Measurements from ENCODE around the gene ANXA10. TPM values are rescaled to one million over a fixed set of nuclear protein-coding genes. Genes with fewer than 3 reads are reported as not detected.

The ANXA10 gene
- total RNA-seq, 1 donor, result 1.1 TPM

GRCh38 chr4:168057412-168057811 is 34.9 kb upstream of the ANXA10 start:
- Histone ChIP-seq H3K4me1 (ENCODE audit: insufficient read depth, low read length) (no peaks in the 10 kb centered on the region), H3K9me3 (ENCODE audit: low read depth, low read length) (no peaks in the 10 kb centered on the region), H2AFZ (ENCODE audit: low read length) (no peak overlapping the region), H3K4me2 (ENCODE audit: insufficient read depth, low read length) (no peak overlapping the region), H3K27me3 (ENCODE audit: insufficient read depth, low read length) (no peaks in the 10 kb centered on the region), H3K27ac (ENCODE audit: low read depth, low read length) (no peak overlapping the region), H3K4me3 (ENCODE audit: insufficient read depth, low read length) (no peak overlapping the region), H3K36me3 (ENCODE audit: insufficient read depth, low read length) (no peaks in the 10 kb centered on the region), H3K79me2 (ENCODE audit: insufficient read depth, low read length) (no peaks in the 10 kb centered on the region), H4K20me1 (ENCODE audit: insufficient read depth, low read length) (no peaks in the 10 kb centered on the region)
- DNase-seq (ENCODE audit: insufficient read length, low spot score, missing footprints), result no peak
- TF ChIP-seq, protein P1, sequence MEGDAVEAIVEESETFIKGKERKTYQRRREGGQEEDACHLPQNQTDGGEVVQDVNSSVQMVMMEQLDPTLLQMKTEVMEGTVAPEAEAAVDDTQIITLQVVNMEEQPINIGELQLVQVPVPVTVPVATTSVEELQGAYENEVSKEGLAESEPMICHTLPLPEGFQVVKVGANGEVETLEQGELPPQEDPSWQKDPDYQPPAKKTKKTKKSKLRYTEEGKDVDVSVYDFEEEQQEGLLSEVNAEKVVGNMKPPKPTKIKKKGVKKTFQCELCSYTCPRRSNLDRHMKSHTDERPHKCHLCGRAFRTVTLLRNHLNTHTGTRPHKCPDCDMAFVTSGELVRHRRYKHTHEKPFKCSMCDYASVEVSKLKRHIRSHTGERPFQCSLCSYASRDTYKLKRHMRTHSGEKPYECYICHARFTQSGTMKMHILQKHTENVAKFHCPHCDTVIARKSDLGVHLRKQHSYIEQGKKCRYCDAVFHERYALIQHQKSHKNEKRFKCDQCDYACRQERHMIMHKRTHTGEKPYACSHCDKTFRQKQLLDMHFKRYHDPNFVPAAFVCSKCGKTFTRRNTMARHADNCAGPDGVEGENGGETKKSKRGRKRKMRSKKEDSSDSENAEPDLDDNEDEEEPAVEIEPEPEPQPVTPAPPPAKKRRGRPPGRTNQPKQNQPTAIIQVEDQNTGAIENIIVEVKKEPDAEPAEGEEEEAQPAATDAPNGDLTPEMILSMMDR (IDR thresholded peaks at IDR 0.05; ENCODE audit: extremely low read depth, low read depth, low read length), result no peak

DNA sequence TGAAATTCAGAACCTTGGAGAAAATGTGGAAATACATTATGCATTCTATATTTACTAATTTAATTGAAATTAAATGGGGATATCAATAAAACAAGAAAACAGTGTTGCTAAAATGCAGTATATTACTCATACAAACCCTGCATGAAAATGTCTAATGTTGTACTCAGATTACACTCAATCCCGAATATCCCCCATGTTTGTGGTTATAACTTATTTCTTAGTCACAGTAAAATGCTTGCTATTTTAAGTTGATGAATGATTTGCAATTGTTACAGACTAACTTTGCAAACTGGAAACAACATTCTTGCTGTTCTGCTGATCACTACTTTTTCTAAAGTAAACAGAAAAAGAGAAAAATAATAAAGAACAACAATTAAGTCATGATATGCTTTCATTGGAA is 33.1 kb upstream of the ANXA10 start:
- no peak overlapping the region for H3K27ac ChIP-seq (ENCODE audit: low read depth, low read length)
- no peaks in the 10 kb centered on the region for H3K27me3 ChIP-seq (ENCODE audit: insufficient read depth, low read length)
- no peak for DNase-seq (ENCODE audit: insufficient read length, low spot score, missing footprints)
- TF ChIP-seq, protein P1 (IDR thresholded peaks at IDR 0.05; ENCODE audit: extremely low read depth, low read depth, low read length), result no peak
- H3K4me2 ChIP-seq (ENCODE audit: insufficient read depth, low read length), result no peak overlapping the region
- no peak overlapping the region for H3K4me3 ChIP-seq (ENCODE audit: insufficient read depth, low read length)
- H4K20me1 ChIP-seq (ENCODE audit: insufficient read depth, low read length), result no peaks in the 10 kb centered on the region
- no peaks in the 10 kb centered on the region for H3K36me3 ChIP-seq (ENCODE audit: insufficient read depth, low read length)
- H3K9me3 ChIP-seq (ENCODE audit: low read depth, low read length), result no peaks in the 10 kb centered on the region
- no peaks in the 10 kb centered on the region for H3K4me1 ChIP-seq (ENCODE audit: insufficient read depth, low read length)
- H3K79me2 ChIP-seq (ENCODE audit: insufficient read depth, low read length), result no peaks in the 10 kb centered on the region
- H2AFZ ChIP-seq (ENCODE audit: low read length), result no peak overlapping the region

GRCh38 chr4:168063031-168063430 is 29.3 kb upstream of the ANXA10 start:
- TF ChIP-seq, protein P1 (IDR thresholded peaks at IDR 0.05; ENCODE audit: extremely low read depth, low read depth, low read length), result no peak
- H3K4me2 ChIP-seq (ENCODE audit: insufficient read depth, low read length), result no peak overlapping the region
- no peaks in the 10 kb centered on the region for H3K9me3 ChIP-seq (ENCODE audit: low read depth, low read length)
- H3K27me3 ChIP-seq (ENCODE audit: insufficient read depth, low read length), result no peaks in the 10 kb centered on the region
- no peak overlapping the region for H3K27ac ChIP-seq (ENCODE audit: low read depth, low read length)
- H2AFZ ChIP-seq (ENCODE audit: low read length), result no peak overlapping the region
- DNase-seq (ENCODE audit: insufficient read length, low spot score, missing footprints), result no peak
- H3K36me3 ChIP-seq (ENCODE audit: insufficient read depth, low read length), result no peaks in the 10 kb centered on the region
- H3K4me3 ChIP-seq (ENCODE audit: insufficient read depth, low read length), result no peak overlapping the region
- no peaks in the 10 kb centered on the region for H3K4me1 ChIP-seq (ENCODE audit: insufficient read depth, low read length)
- no peaks in the 10 kb centered on the region for H4K20me1 ChIP-seq (ENCODE audit: insufficient read depth, low read length)
- no peaks in the 10 kb centered on the region for H3K79me2 ChIP-seq (ENCODE audit: insufficient read depth, low read length)

- no peaks in the 10 kb centered on the region for H3K9me3 ChIP-seq (ENCODE audit: low read depth, low read length)
- no peaks in the 10 kb centered on the region for H3K79me2 ChIP-seq (ENCODE audit: insufficient read depth, low read length)
- no peak overlapping the region for H2AFZ ChIP-seq (ENCODE audit: low read length)
- no peak for DNase-seq (ENCODE audit: insufficient read length, low spot score, missing footprints)
- no peak overlapping the region for H3K4me3 ChIP-seq (ENCODE audit: insufficient read depth, low read length)
- no peaks in the 10 kb centered on the region for H3K4me1 ChIP-seq (ENCODE audit: insufficient read depth, low read length)
- no peak overlapping the region for H3K4me2 ChIP-seq (ENCODE audit: insufficient read depth, low read length)
- H3K36me3 ChIP-seq (ENCODE audit: insufficient read depth, low read length), result no peaks in the 10 kb centered on the region
- H4K20me1 ChIP-seq (ENCODE audit: insufficient read depth, low read length), result no peaks in the 10 kb centered on the region
- H3K27ac ChIP-seq (ENCODE audit: low read depth, low read length), result no peak overlapping the region
- TF ChIP-seq, protein P1 (IDR thresholded peaks at IDR 0.05; ENCODE audit: extremely low read depth, low read depth, low read length), result no peak
- no peaks in the 10 kb centered on the region for H3K27me3 ChIP-seq (ENCODE audit: insufficient read depth, low read length)
Observed at GRCh38 chr4:168070903-168071302, 21.4 kb upstream of the ANXA10 start.

Measured in osteoblast (primary cell).